Endothelial cell of umbilical vein (primary cell): ENCODE results near the gene NOTCH2. TPM values are rescaled to one million over a fixed set of nuclear protein-coding genes. Genes with fewer than 3 reads are reported as not detected.

Experiments used
- BruUV-seq: library from RNA; stranded (reverse); fragments of 400-500 nt; replicated peaks from 2 replicates; lab custom pipeline; 2021; lab: Mats Ljungman, UMichigan
- CTCF ChIA-PET: fragments of 300-600, 350-600 bp; sonication (Branson Sonifier 250); formaldehyde crosslinking; loops from one replicate; lab custom pipeline; 2021; ENCODE audit warnings: antibody characterized with exemption, inconsistent platforms; lab: Charles Lee
- POLR2A ChIA-PET: fragments of 300-600, 350-600 bp; sonication (Branson Sonifier 250); formaldehyde crosslinking; loops from one replicate; lab custom pipeline; 2021; ENCODE audit warnings: antibody characterized with exemption, inconsistent platforms; lab: Charles Lee
- DNase-seq: peaks from one replicate; pipeline ENCODE4 v3.0.0-alpha.2; 2011; ENCODE audit warnings: low read depth, low spot score
- FAIRE-seq: peaks from 2 replicates; lab custom pipeline; 2011; peaks lifted over from hg19 to GRCh38; lab: Jason Lieb, UNC
- H2AFZ ChIP-seq: 2 replicates; pipeline ENCODE4 v1.6.0; 2012; ENCODE audit warnings: low read depth, low read length, control low read depth, inconsistent platforms
- H3K27ac ChIP-seq: 2 replicates; pipeline ENCODE4 v1.5.1; 2011; ENCODE audit warnings: low read depth, mild to moderate bottlenecking, control low read depth, low read length, moderate library complexity; ENCODE audit not compliant: insufficient read depth
- H3K27me3 ChIP-seq, 2 experiments: 2 replicates each; pipeline versions ENCODE4 v1.6.0 to v1.6.1; 2011; ENCODE audit warnings: low read length in 2 of 2, mixed read lengths in 1 of 2; ENCODE audit not compliant: control insufficient read depth in 2 of 2, insufficient read depth in 2 of 2
- H3K36me3 ChIP-seq, 2 experiments: 2 replicates in 1 of 2; 3 replicates in 1 of 2; pipeline ENCODE4 v1.5.1; 2011; ENCODE audit warnings: low read length in 2 of 2, mild to moderate bottlenecking in 1 of 2, moderate library complexity in 1 of 2; ENCODE audit not compliant: control insufficient read depth in 2 of 2, insufficient read depth in 2 of 2; ENCODE audit errors: extremely low read depth in 1 of 2
- H3K4me1 ChIP-seq: 3 replicates; pipeline ENCODE4 v1.5.1; 2011; ENCODE audit warnings: mild to moderate bottlenecking, low read length; ENCODE audit not compliant: control insufficient read depth, insufficient read depth; ENCODE audit errors: extremely low read depth
- H3K4me2 ChIP-seq: 2 replicates; pipeline ENCODE4 v1.6.1; 2011; ENCODE audit warnings: low read length, control low read depth, mixed read lengths; ENCODE audit not compliant: insufficient read depth
- H3K4me3 ChIP-seq, 3 experiments: fragments of 200-600 bp in 1 of 3; sonication (generic), shearing (Covaris generic) in 1 of 3; replicated peaks in 1 of 3; 2 replicates each; pipeline ENCODE4 v1.5.1; 2011 to 2016; ENCODE audit warnings: control low read depth in 3 of 3, low read length in 3 of 3, mild to moderate bottlenecking in 2 of 3, inconsistent platforms in 1 of 3, low read depth in 1 of 3, moderate library complexity in 1 of 3; ENCODE audit not compliant: insufficient read depth in 1 of 3
- H3K79me2 ChIP-seq: 2 replicates; pipeline ENCODE4 v1.6.0; 2012; ENCODE audit warnings: low read length, inconsistent platforms; ENCODE audit not compliant: control insufficient read depth, insufficient read depth
- H3K9ac ChIP-seq: replicated peaks from 2 replicates; pipeline ENCODE3; 2011; ENCODE audit warnings: low read length, control low read depth; ENCODE audit not compliant: insufficient read depth; ENCODE audit errors: extremely low read depth
- H3K9me1 ChIP-seq: replicated peaks from 3 replicates; pipeline ENCODE4 v1.6.0; 2011; ENCODE audit warnings: mild to moderate bottlenecking, low read length; ENCODE audit not compliant: control insufficient read depth, insufficient read depth; ENCODE audit errors: extremely low read depth
- H3K9me3 ChIP-seq: replicated peaks from 2 replicates; pipeline ENCODE4 v1.5.1; 2012; ENCODE audit warnings: low read length, inconsistent platforms; ENCODE audit not compliant: control insufficient read depth, insufficient read depth
- H4K20me1 ChIP-seq: replicated peaks from 2 replicates; pipeline ENCODE3; 2011; ENCODE audit warnings: mild to moderate bottlenecking, low read length; ENCODE audit not compliant: control insufficient read depth, insufficient read depth; ENCODE audit errors: extremely low read depth
- EZH2 ChIP-seq: IDR thresholded peaks from 2 replicates; pipeline ENCODE4 v1.6.1; 2012; ENCODE audit warnings: borderline replicate concordance, low read depth, mild to moderate bottlenecking, moderate library complexity, low read length, inconsistent platforms; ENCODE audit not compliant: severe bottlenecking
- FOS ChIP-seq: IDR thresholded peaks from 2 replicates; pipeline ENCODE4 v1.6.1; 2011; ENCODE audit warnings: mild to moderate bottlenecking, low read length, moderate library complexity, borderline replicate concordance; ENCODE audit not compliant: insufficient read depth
- GATA2 ChIP-seq: IDR thresholded peaks from 2 replicates; pipeline ENCODE4 v1.7.0; 2011; ENCODE audit warnings: low read depth, mild to moderate bottlenecking, moderate library complexity, mixed read lengths, low read length; ENCODE audit not compliant: insufficient read length, insufficient read depth
- JUN ChIP-seq: IDR thresholded peaks from 2 replicates; pipeline ENCODE4 v1.6.1; 2011; ENCODE audit warnings: borderline replicate concordance, low read depth; ENCODE audit not compliant: insufficient read length, insufficient read depth
- MYC ChIP-seq: IDR thresholded peaks from one replicate; pipeline ENCODE4 v1.6.1; 2011; ENCODE audit warnings: mild to moderate bottlenecking, low read depth, low read length
- POLR2A ChIP-seq: IDR thresholded peaks from 2 replicates; pipeline ENCODE4 v1.6.1; 2012; ENCODE audit warnings: low read depth, mild to moderate bottlenecking, control low read depth, low read length
- POLR2AphosphoS5 ChIP-seq: IDR thresholded peaks from 2 replicates; pipeline ENCODE4 v1.6.1; 2012; ENCODE audit warnings: low read depth, mild to moderate bottlenecking, control low read depth, low read length, moderate library complexity; ENCODE audit not compliant: insufficient read depth
- dilution Hi-C: fragments of 300-500 bp; cut with MboI; formaldehyde crosslinking; loops from one replicate; pipeline ENCODE4 v1.15.0; 2019; ENCODE audit warnings: low sequenced_read_pairs; ENCODE audit not compliant: extremely low pct_ligation_motif_present
- intact Hi-C: fragments of 100-400 bp; cut with micrococcal nuclease; formaldehyde crosslinking; loops from one replicate; pipeline ENCODE4 v1.10.0; 2022
- polyA plus RNA-seq, 4 experiments: library from polyadenylated mRNA; depleted of rRNA in 3 of 4; stranded (reverse) in 3 of 4; unstranded in 1 of 4; fragments of >200 nt; gene quantifications; 2 replicates each; pipeline versions ENCODE4 v1.2.1 to v1.2.3, GENCODE V29; 2011 to 2012; ENCODE audit warnings: missing spikeins in 1 of 4
- total RNA-seq: library from RNA; stranded (reverse); gene quantifications from 2 replicates; pipeline ENCODE4 v1.2.3, GENCODE V29; 2021
- TF ChIP-seq, protein P1 (sequence below): IDR thresholded peaks from 2 replicates; pipeline ENCODE4 v1.6.1; 2011; ENCODE audit not compliant: insufficient read depth, insufficient read length
- TF ChIP-seq, protein P2 (sequence below), 2 donors: IDR thresholded peaks; 1 replicate in 1 of 2; 2 replicates in 1 of 2; pipeline ENCODE4 v1.5.1; 2011; ENCODE audit warnings: low read length in 2 of 2, mild to moderate bottlenecking in 2 of 2, moderate library complexity in 2 of 2, control low read depth in 1 of 2, inconsistent platforms in 1 of 2, low read depth in 1 of 2; ENCODE audit not compliant: insufficient read depth in 1 of 2; ENCODE audit errors: extremely low read depth in 1 of 2

The NOTCH2 gene
- total and polyA plus RNA-seq, 2 donors (not counting 3 experiments of a cell fraction or from before 2014, with no cell fraction given), result 14.3 to 49.1 TPM

DNA sequence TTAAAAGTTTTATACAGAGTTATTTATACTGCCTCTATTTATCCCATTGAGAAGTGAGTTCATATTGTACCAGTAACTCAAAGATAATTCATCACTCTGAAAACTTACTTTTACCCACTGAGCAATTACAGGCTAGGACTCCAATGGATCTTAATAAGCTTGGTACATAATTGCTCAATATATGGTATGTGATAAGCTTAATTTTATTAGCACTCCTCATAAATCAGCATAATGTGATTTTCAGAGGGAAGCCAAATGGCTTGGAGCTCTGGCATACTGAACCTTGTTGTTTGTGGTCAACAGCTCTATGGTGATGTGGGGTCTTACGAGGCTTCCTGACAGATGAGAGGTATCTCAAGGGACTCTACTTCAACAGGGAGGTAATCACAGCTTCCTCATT, 199.5 kb downstream of the NOTCH2 start:
- dilution Hi-C loops (no loop called here), intact Hi-C loops (loop anchor here (2.0 to 10.0 kb wide), 2 partner anchors 61 to 255 kb away; no protein-coding TSS in a partner anchor)
- Histone ChIP-seq H3K9ac (no peak overlapping the region), H3K4me3 (no peak overlapping the region), H3K36me3 (no peaks in the 10 kb centered on the region), H3K27ac (no peak overlapping the region), H3K27me3 (peaks cover 0 to 6% of the 10 kb centered on the region in 2 experiments), H3K4me2 (no peak overlapping the region), H3K4me1 (no peaks in the 10 kb centered on the region), H3K9me1 (no peaks in the 10 kb centered on the region), H3K9me3 (no peaks in the 10 kb centered on the region), H4K20me1 (no peaks in the 10 kb centered on the region), H2AFZ (no peak overlapping the region), H3K79me2 (no peaks in the 10 kb centered on the region)
- TF ChIP-seq, protein P1, sequence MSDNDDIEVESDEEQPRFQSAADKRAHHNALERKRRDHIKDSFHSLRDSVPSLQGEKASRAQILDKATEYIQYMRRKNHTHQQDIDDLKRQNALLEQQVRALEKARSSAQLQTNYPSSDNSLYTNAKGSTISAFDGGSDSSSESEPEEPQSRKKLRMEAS, result no peak
- TF ChIP-seq JUN, result no peak
- no peak for TF ChIP-seq GATA2
- TF ChIP-seq EZH2, result no peak
- TF ChIP-seq, protein P2, sequence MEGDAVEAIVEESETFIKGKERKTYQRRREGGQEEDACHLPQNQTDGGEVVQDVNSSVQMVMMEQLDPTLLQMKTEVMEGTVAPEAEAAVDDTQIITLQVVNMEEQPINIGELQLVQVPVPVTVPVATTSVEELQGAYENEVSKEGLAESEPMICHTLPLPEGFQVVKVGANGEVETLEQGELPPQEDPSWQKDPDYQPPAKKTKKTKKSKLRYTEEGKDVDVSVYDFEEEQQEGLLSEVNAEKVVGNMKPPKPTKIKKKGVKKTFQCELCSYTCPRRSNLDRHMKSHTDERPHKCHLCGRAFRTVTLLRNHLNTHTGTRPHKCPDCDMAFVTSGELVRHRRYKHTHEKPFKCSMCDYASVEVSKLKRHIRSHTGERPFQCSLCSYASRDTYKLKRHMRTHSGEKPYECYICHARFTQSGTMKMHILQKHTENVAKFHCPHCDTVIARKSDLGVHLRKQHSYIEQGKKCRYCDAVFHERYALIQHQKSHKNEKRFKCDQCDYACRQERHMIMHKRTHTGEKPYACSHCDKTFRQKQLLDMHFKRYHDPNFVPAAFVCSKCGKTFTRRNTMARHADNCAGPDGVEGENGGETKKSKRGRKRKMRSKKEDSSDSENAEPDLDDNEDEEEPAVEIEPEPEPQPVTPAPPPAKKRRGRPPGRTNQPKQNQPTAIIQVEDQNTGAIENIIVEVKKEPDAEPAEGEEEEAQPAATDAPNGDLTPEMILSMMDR (IDR thresholded peaks at IDR 0.05; ENCODE audit: extremely low read depth in 1 of 2, insufficient read depth in 1 of 2, low read depth in 1 of 2, low read length in 2 of 2), result no peak
- TF ChIP-seq POLR2AphosphoS5, result no peak
- TF ChIP-seq MYC, result no peak
- TF ChIP-seq FOS, result no peak
- no peak for TF ChIP-seq POLR2A
- ChIA-PET CTCF (interaction anchor here (0.8 to 3.1 kb wide), 12 partner anchors 9 to 258 kb away, joined by 3 to 17 read pairs (median 4); no protein-coding TSS in a partner anchor), POLR2A (no interaction called here)
- DNase-seq, result no peak
- no TSS peak for BruUV-seq
- FAIRE-seq, result peak; percentile 18
